Endothelial cell of umbilical vein (primary cell): ENCODE measurements around the gene PDLIM1. TPM values are rescaled to one million over a fixed set of nuclear protein-coding genes. Genes with fewer than 3 reads are reported as not detected.

ENCODE experiments used
- BruUV-seq: library from RNA; stranded (reverse); fragments of 400-500 nt; replicated peaks from 2 replicates; lab custom pipeline; 2021; lab: Mats Ljungman, UMichigan
- CTCF ChIA-PET: fragments of 300-600, 350-600 bp; sonication (Branson Sonifier 250); formaldehyde crosslinking; loops from one replicate; lab custom pipeline; 2021; ENCODE audit warnings: antibody characterized with exemption, inconsistent platforms; lab: Charles Lee
- POLR2A ChIA-PET: fragments of 300-600, 350-600 bp; sonication (Branson Sonifier 250); formaldehyde crosslinking; loops from one replicate; lab custom pipeline; 2021; ENCODE audit warnings: antibody characterized with exemption, inconsistent platforms; lab: Charles Lee
- DNase-seq: peaks from one replicate; pipeline ENCODE4 v3.0.0-alpha.2; 2011; ENCODE audit warnings: low read depth, low spot score
- FAIRE-seq: peaks from 2 replicates; lab custom pipeline; 2011; peaks lifted over from hg19 to GRCh38; lab: Jason Lieb, UNC
- H2AFZ ChIP-seq: 2 replicates; pipeline ENCODE4 v1.6.0; 2012; ENCODE audit warnings: low read depth, low read length, control low read depth, inconsistent platforms
- H3K27ac ChIP-seq: 2 replicates; pipeline ENCODE4 v1.5.1; 2011; ENCODE audit warnings: low read depth, mild to moderate bottlenecking, control low read depth, low read length, moderate library complexity; ENCODE audit not compliant: insufficient read depth
- H3K27me3 ChIP-seq, 2 experiments: 2 replicates each; pipeline versions ENCODE4 v1.6.0 to v1.6.1; 2011; ENCODE audit warnings: low read length in 2 of 2, mixed read lengths in 1 of 2; ENCODE audit not compliant: control insufficient read depth in 2 of 2, insufficient read depth in 2 of 2
- H3K36me3 ChIP-seq, 2 experiments: 2 replicates in 1 of 2; 3 replicates in 1 of 2; pipeline ENCODE4 v1.5.1; 2011; ENCODE audit warnings: low read length in 2 of 2, mild to moderate bottlenecking in 1 of 2, moderate library complexity in 1 of 2; ENCODE audit not compliant: control insufficient read depth in 2 of 2, insufficient read depth in 2 of 2; ENCODE audit errors: extremely low read depth in 1 of 2
- H3K4me1 ChIP-seq: 3 replicates; pipeline ENCODE4 v1.5.1; 2011; ENCODE audit warnings: mild to moderate bottlenecking, low read length; ENCODE audit not compliant: control insufficient read depth, insufficient read depth; ENCODE audit errors: extremely low read depth
- H3K4me2 ChIP-seq: 2 replicates; pipeline ENCODE4 v1.6.1; 2011; ENCODE audit warnings: low read length, control low read depth, mixed read lengths; ENCODE audit not compliant: insufficient read depth
- H3K4me3 ChIP-seq, 3 experiments: fragments of 200-600 bp in 1 of 3; sonication (generic), shearing (Covaris generic) in 1 of 3; replicated peaks in 1 of 3; 2 replicates each; pipeline ENCODE4 v1.5.1; 2011 to 2016; ENCODE audit warnings: control low read depth in 3 of 3, low read length in 3 of 3, mild to moderate bottlenecking in 2 of 3, inconsistent platforms in 1 of 3, low read depth in 1 of 3, moderate library complexity in 1 of 3; ENCODE audit not compliant: insufficient read depth in 1 of 3
- H3K79me2 ChIP-seq: 2 replicates; pipeline ENCODE4 v1.6.0; 2012; ENCODE audit warnings: low read length, inconsistent platforms; ENCODE audit not compliant: control insufficient read depth, insufficient read depth
- H3K9ac ChIP-seq: replicated peaks from 2 replicates; pipeline ENCODE3; 2011; ENCODE audit warnings: low read length, control low read depth; ENCODE audit not compliant: insufficient read depth; ENCODE audit errors: extremely low read depth
- H3K9me1 ChIP-seq: replicated peaks from 3 replicates; pipeline ENCODE4 v1.6.0; 2011; ENCODE audit warnings: mild to moderate bottlenecking, low read length; ENCODE audit not compliant: control insufficient read depth, insufficient read depth; ENCODE audit errors: extremely low read depth
- H3K9me3 ChIP-seq: replicated peaks from 2 replicates; pipeline ENCODE4 v1.5.1; 2012; ENCODE audit warnings: low read length, inconsistent platforms; ENCODE audit not compliant: control insufficient read depth, insufficient read depth
- H4K20me1 ChIP-seq: replicated peaks from 2 replicates; pipeline ENCODE3; 2011; ENCODE audit warnings: mild to moderate bottlenecking, low read length; ENCODE audit not compliant: control insufficient read depth, insufficient read depth; ENCODE audit errors: extremely low read depth
- EZH2 ChIP-seq: IDR thresholded peaks from 2 replicates; pipeline ENCODE4 v1.6.1; 2012; ENCODE audit warnings: borderline replicate concordance, low read depth, mild to moderate bottlenecking, moderate library complexity, low read length, inconsistent platforms; ENCODE audit not compliant: severe bottlenecking
- FOS ChIP-seq: IDR thresholded peaks from 2 replicates; pipeline ENCODE4 v1.6.1; 2011; ENCODE audit warnings: mild to moderate bottlenecking, low read length, moderate library complexity, borderline replicate concordance; ENCODE audit not compliant: insufficient read depth
- GATA2 ChIP-seq: IDR thresholded peaks from 2 replicates; pipeline ENCODE4 v1.7.0; 2011; ENCODE audit warnings: low read depth, mild to moderate bottlenecking, moderate library complexity, mixed read lengths, low read length; ENCODE audit not compliant: insufficient read length, insufficient read depth
- JUN ChIP-seq: IDR thresholded peaks from 2 replicates; pipeline ENCODE4 v1.6.1; 2011; ENCODE audit warnings: borderline replicate concordance, low read depth; ENCODE audit not compliant: insufficient read length, insufficient read depth
- MYC ChIP-seq: IDR thresholded peaks from one replicate; pipeline ENCODE4 v1.6.1; 2011; ENCODE audit warnings: mild to moderate bottlenecking, low read depth, low read length
- POLR2A ChIP-seq: IDR thresholded peaks from 2 replicates; pipeline ENCODE4 v1.6.1; 2012; ENCODE audit warnings: low read depth, mild to moderate bottlenecking, control low read depth, low read length
- POLR2AphosphoS5 ChIP-seq: IDR thresholded peaks from 2 replicates; pipeline ENCODE4 v1.6.1; 2012; ENCODE audit warnings: low read depth, mild to moderate bottlenecking, control low read depth, low read length, moderate library complexity; ENCODE audit not compliant: insufficient read depth
- dilution Hi-C: fragments of 300-500 bp; cut with MboI; formaldehyde crosslinking; loops from one replicate; pipeline ENCODE4 v1.15.0; 2019; ENCODE audit warnings: low sequenced_read_pairs; ENCODE audit not compliant: extremely low pct_ligation_motif_present
- intact Hi-C: fragments of 100-400 bp; cut with micrococcal nuclease; formaldehyde crosslinking; loops from one replicate; pipeline ENCODE4 v1.10.0; 2022
- polyA plus RNA-seq, 4 experiments: library from polyadenylated mRNA; depleted of rRNA in 3 of 4; stranded (reverse) in 3 of 4; unstranded in 1 of 4; fragments of >200 nt; gene quantifications; 2 replicates each; pipeline versions ENCODE4 v1.2.1 to v1.2.3, GENCODE V29; 2011 to 2012; ENCODE audit warnings: missing spikeins in 1 of 4
- total RNA-seq: library from RNA; stranded (reverse); gene quantifications from 2 replicates; pipeline ENCODE4 v1.2.3, GENCODE V29; 2021
- TF ChIP-seq, protein P1 (sequence below): IDR thresholded peaks from 2 replicates; pipeline ENCODE4 v1.6.1; 2011; ENCODE audit not compliant: insufficient read depth, insufficient read length
- TF ChIP-seq, protein P2 (sequence below), 2 donors: IDR thresholded peaks; 1 replicate in 1 of 2; 2 replicates in 1 of 2; pipeline ENCODE4 v1.5.1; 2011; ENCODE audit warnings: low read length in 2 of 2, mild to moderate bottlenecking in 2 of 2, moderate library complexity in 2 of 2, control low read depth in 1 of 2, inconsistent platforms in 1 of 2, low read depth in 1 of 2; ENCODE audit not compliant: insufficient read depth in 1 of 2; ENCODE audit errors: extremely low read depth in 1 of 2

The PDLIM1 gene
- total and polyA plus RNA-seq, 2 donors (not counting 3 experiments of a cell fraction or from before 2014, with no cell fraction given) = 91.1 to 122 TPM

GRCh38 chr10:95332666-95333249 is 42.0 kb upstream of the PDLIM1 start:
- intact Hi-C loops = no loop called here

GRCh38 chr10:95331596-95332130 is 40.9 kb upstream of the PDLIM1 start:
- Histone ChIP-seq H2AFZ (no peak overlapping the region), H3K9ac (no peak overlapping the region), H3K4me1 (peaks cover 30% of the 10 kb centered on the region), H3K4me3 (no peak overlapping the region), H3K4me2 (no peak overlapping the region), H3K9me3 (no peaks in the 10 kb centered on the region), H3K27ac (no peak overlapping the region), H4K20me1 (no peaks in the 10 kb centered on the region), H3K79me2 (no peaks in the 10 kb centered on the region), H3K9me1 (no peaks in the 10 kb centered on the region), H3K27me3 (no peaks in the 10 kb centered on the region), H3K36me3 (no peaks in the 10 kb centered on the region)
- dilution Hi-C loops = no loop called here
- ChIA-PET POLR2A (no interaction called here), CTCF (interaction anchor here (0.6 to 1.5 kb wide), 3 partner anchors 31 to 144 kb away, joined by 3 read pairs; no protein-coding TSS in a partner anchor)
- no TSS peak for BruUV-seq
- TF ChIP-seq POLR2AphosphoS5 (no peak), JUN (no peak), EZH2 (no peak), GATA2 (no peak), FOS (no peak), MYC (no peak), POLR2A (no peak)
- TF ChIP-seq, protein P1, sequence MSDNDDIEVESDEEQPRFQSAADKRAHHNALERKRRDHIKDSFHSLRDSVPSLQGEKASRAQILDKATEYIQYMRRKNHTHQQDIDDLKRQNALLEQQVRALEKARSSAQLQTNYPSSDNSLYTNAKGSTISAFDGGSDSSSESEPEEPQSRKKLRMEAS = no peak
- TF ChIP-seq, protein P2, sequence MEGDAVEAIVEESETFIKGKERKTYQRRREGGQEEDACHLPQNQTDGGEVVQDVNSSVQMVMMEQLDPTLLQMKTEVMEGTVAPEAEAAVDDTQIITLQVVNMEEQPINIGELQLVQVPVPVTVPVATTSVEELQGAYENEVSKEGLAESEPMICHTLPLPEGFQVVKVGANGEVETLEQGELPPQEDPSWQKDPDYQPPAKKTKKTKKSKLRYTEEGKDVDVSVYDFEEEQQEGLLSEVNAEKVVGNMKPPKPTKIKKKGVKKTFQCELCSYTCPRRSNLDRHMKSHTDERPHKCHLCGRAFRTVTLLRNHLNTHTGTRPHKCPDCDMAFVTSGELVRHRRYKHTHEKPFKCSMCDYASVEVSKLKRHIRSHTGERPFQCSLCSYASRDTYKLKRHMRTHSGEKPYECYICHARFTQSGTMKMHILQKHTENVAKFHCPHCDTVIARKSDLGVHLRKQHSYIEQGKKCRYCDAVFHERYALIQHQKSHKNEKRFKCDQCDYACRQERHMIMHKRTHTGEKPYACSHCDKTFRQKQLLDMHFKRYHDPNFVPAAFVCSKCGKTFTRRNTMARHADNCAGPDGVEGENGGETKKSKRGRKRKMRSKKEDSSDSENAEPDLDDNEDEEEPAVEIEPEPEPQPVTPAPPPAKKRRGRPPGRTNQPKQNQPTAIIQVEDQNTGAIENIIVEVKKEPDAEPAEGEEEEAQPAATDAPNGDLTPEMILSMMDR (IDR thresholded peaks at IDR 0.05; ENCODE audit: extremely low read depth in 1 of 2, insufficient read depth in 1 of 2, low read depth in 1 of 2, low read length in 2 of 2) = no peak
- DNase-seq = no peak
- intact Hi-C loops = no loop called here
- no peak for FAIRE-seq

More at GRCh38 chr10:95332666-95333249, 42.0 kb upstream of the PDLIM1 start:
- TF ChIP-seq EZH2 = no peak
- Histone ChIP-seq H3K4me2 (no peak overlapping the region), H3K9ac (no peak overlapping the region), H3K4me1 (peaks cover 30% of the 10 kb centered on the region), H3K79me2 (no peaks in the 10 kb centered on the region), H3K27me3 (no peaks in the 10 kb centered on the region), H3K27ac (no peak overlapping the region), H3K4me3 (no peak overlapping the region), H3K36me3 (no peaks in the 10 kb centered on the region), H3K9me3 (no peaks in the 10 kb centered on the region), H2AFZ (no peak overlapping the region), H4K20me1 (no peaks in the 10 kb centered on the region), H3K9me1 (no peaks in the 10 kb centered on the region)
- FAIRE-seq (no peak), DNase-seq (no peak)
- BruUV-seq = no TSS peak
- CTCF ChIA-PET = interaction anchor here (1.4 to 2.3 kb wide), 4 partner anchors 21 to 89 kb away, joined by 5 to 9 read pairs (median 6); no protein-coding TSS in a partner anchor
- dilution Hi-C loops = no loop called here
- POLR2A ChIA-PET = no interaction called here
